H9 (cell line): ENCODE measurements around the gene PRKAG2. TPM values are rescaled to one million over a fixed set of nuclear protein-coding genes. Genes with fewer than 3 reads are reported as not detected.

Experiments
- DNase-seq: peaks from one replicate; pipeline ENCODE4 v3.0.0-alpha.2; 2017
- H2AFZ ChIP-seq: one replicate; pipeline ENCODE4 v1.6.1; 2013; ENCODE audit warnings: mild to moderate bottlenecking, low read length, control low read depth, moderate library complexity
- H2AK5ac ChIP-seq: 2 replicates; pipeline ENCODE4 v1.6.1; 2013; ENCODE audit warnings: low read length, control low read depth, mixed read lengths; ENCODE audit not compliant: insufficient read length
- H2BK120ac ChIP-seq: one replicate; pipeline ENCODE4 v1.6.1; 2013; ENCODE audit warnings: low read depth, mild to moderate bottlenecking, low read length, control low read depth, inconsistent platforms; ENCODE audit not compliant: poor library complexity, severe bottlenecking
- H2BK12ac ChIP-seq: 2 replicates; pipeline ENCODE4 v1.6.1; 2013; ENCODE audit warnings: low read length, control low read depth, mixed read lengths, low read depth; ENCODE audit not compliant: insufficient read length
- H2BK15ac ChIP-seq: 2 replicates; pipeline ENCODE4 v1.6.1; 2013; ENCODE audit warnings: low read depth, low read length, control low read depth
- H2BK20ac ChIP-seq: one replicate; pipeline ENCODE4 v1.6.1; 2013; ENCODE audit warnings: low read depth, mild to moderate bottlenecking, low read length, control low read depth, inconsistent platforms; ENCODE audit not compliant: poor library complexity, severe bottlenecking
- H2BK5ac ChIP-seq: 2 replicates; pipeline ENCODE4 v1.6.1; 2013; ENCODE audit warnings: low read length, control low read depth, mixed read lengths; ENCODE audit not compliant: insufficient read length
- H3K14ac ChIP-seq: 2 replicates; pipeline ENCODE4 v1.6.1; 2013; ENCODE audit warnings: low read length, control low read depth; ENCODE audit not compliant: insufficient read depth
- H3K18ac ChIP-seq: 2 replicates; pipeline ENCODE4 v1.6.1; 2013; ENCODE audit warnings: low read depth, mild to moderate bottlenecking, mixed read lengths, low read length, control low read depth; ENCODE audit not compliant: insufficient read length
- H3K23ac ChIP-seq: 2 replicates; pipeline ENCODE4 v1.6.1; 2013; ENCODE audit warnings: low read length, control low read depth, mixed read lengths, low read depth; ENCODE audit not compliant: insufficient read length
- H3K23me2 ChIP-seq: 2 replicates; pipeline ENCODE4 v1.6.1; 2013; ENCODE audit warnings: low read depth, mild to moderate bottlenecking, mixed read lengths, low read length, control low read depth; ENCODE audit not compliant: insufficient read length, poor library complexity, severe bottlenecking
- H3K27ac ChIP-seq: 2 replicates; pipeline ENCODE4 v1.5.1; 2013; ENCODE audit warnings: low read length, control low read depth, mixed read lengths, low read depth; ENCODE audit not compliant: insufficient read length
- H3K27me3 ChIP-seq: 2 replicates; pipeline ENCODE4 v1.6.1; 2013; ENCODE audit warnings: low read length, control low read depth, inconsistent platforms; ENCODE audit not compliant: insufficient read depth
- H3K4ac ChIP-seq: 2 replicates; pipeline ENCODE4 v1.6.1; 2013; ENCODE audit warnings: low read depth, mild to moderate bottlenecking, control low read depth, inconsistent platforms, low read length, moderate library complexity
- H3K4me1 ChIP-seq: 2 replicates; pipeline ENCODE4 v1.6.1; 2013; ENCODE audit warnings: low read length, control low read depth, inconsistent platforms; ENCODE audit not compliant: insufficient read depth
- H3K4me2 ChIP-seq: 2 replicates; pipeline ENCODE4 v1.6.1; 2013; ENCODE audit warnings: low read length, control low read depth, mixed read lengths; ENCODE audit not compliant: insufficient read length, insufficient read depth
- H3K56ac ChIP-seq: 2 replicates; pipeline ENCODE4 v1.6.1; 2013; ENCODE audit warnings: low read depth, mild to moderate bottlenecking, mixed read lengths, low read length, control low read depth; ENCODE audit not compliant: insufficient read length
- H3K79me1 ChIP-seq: 2 replicates; pipeline ENCODE4 v1.6.1; 2013; ENCODE audit warnings: low read depth, mild to moderate bottlenecking, moderate library complexity, low read length, control low read depth, inconsistent platforms; ENCODE audit not compliant: insufficient read depth, poor library complexity, severe bottlenecking
- H3K79me2 ChIP-seq: 2 replicates; pipeline ENCODE4 v1.6.1; 2013; ENCODE audit warnings: low read length, control low read depth, inconsistent platforms; ENCODE audit not compliant: insufficient read depth
- H3K9ac ChIP-seq: 2 replicates; pipeline ENCODE4 v1.6.1; 2013; ENCODE audit warnings: low read length, control low read depth, mixed read lengths; ENCODE audit not compliant: insufficient read length; ENCODE audit errors: extremely low read depth
- H3K9me3 ChIP-seq: one replicate; pipeline ENCODE4 v1.6.1; 2013; ENCODE audit warnings: low read depth, low read length, inconsistent platforms; ENCODE audit not compliant: control insufficient read depth
- H3T11ph ChIP-seq: one replicate; pipeline ENCODE4 v1.6.1; 2013; ENCODE audit warnings: mild to moderate bottlenecking, low read length, control low read depth, inconsistent platforms
- H4K20me1 ChIP-seq: one replicate; pipeline ENCODE4 v1.6.1; 2013; ENCODE audit not compliant: control insufficient read depth, insufficient read length, insufficient read depth
- H4K5ac ChIP-seq: 2 replicates; pipeline ENCODE4 v1.6.1; 2013; ENCODE audit warnings: low read depth, mild to moderate bottlenecking, mixed read lengths, low read length, control low read depth; ENCODE audit not compliant: insufficient read length
- H4K8ac ChIP-seq: replicated peaks from 2 replicates; pipeline ENCODE4 v1.6.1; 2013; ENCODE audit warnings: low read length, control low read depth, mixed read lengths, low read depth; ENCODE audit not compliant: insufficient read length
- H4K91ac ChIP-seq: 2 replicates; pipeline ENCODE4 v1.6.1; 2013; ENCODE audit warnings: low read depth, mild to moderate bottlenecking, moderate library complexity, mixed read lengths, low read length, control low read depth; ENCODE audit not compliant: insufficient read length
- H3K27ac Mint-ChIP-seq, 3 experiments: 2 replicates in 2 of 3; 3 replicates in 1 of 3; pipeline ENCODE4 v1.8.0; 2020 to 2021; ENCODE audit warnings: mixed read lengths in 3 of 3, mild to moderate bottlenecking in 1 of 3, moderate library complexity in 1 of 3
- H3K27me3 Mint-ChIP-seq: 2 replicates; pipeline ENCODE4 v1.8.0; 2021; ENCODE audit warnings: low read depth, mild to moderate bottlenecking, moderate library complexity, mixed read lengths
- H3K36me3 Mint-ChIP-seq, 3 experiments: 2 replicates in 2 of 3; 3 replicates in 1 of 3; pipeline ENCODE4 v1.8.0; 2020 to 2021; ENCODE audit warnings: low read depth in 3 of 3, mixed read lengths in 3 of 3; ENCODE audit not compliant: insufficient read depth in 1 of 3
- H3K4me1 Mint-ChIP-seq, 2 experiments: 2 replicates each; pipeline ENCODE4 v1.8.0; 2020; ENCODE audit warnings: mixed read lengths in 2 of 2
- H3K4me3 Mint-ChIP-seq, 2 experiments: 2 replicates in 1 of 2; 3 replicates in 1 of 2; pipeline ENCODE4 v1.8.0; 2020 to 2021; ENCODE audit warnings: mild to moderate bottlenecking in 2 of 2, mixed read lengths in 2 of 2, moderate library complexity in 1 of 2
- H3K9me3 Mint-ChIP-seq, 2 experiments: 2 replicates in 1 of 2; 3 replicates in 1 of 2; pipeline ENCODE4 v1.8.0; 2020; ENCODE audit warnings: mild to moderate bottlenecking in 2 of 2, mixed read lengths in 2 of 2, moderate library complexity in 1 of 2
- WGBS: extraction: QIAGEN DNeasy Blood & Tissue Kit; methylation state at CpG from one replicate; pipeline ENCODE4 v1.1.7; 2013; ENCODE audit warnings: missing lambda C conversion rate, low lambda C conversion rate, mixed read lengths; ENCODE audit not compliant: insufficient read length; ENCODE audit errors: extremely low coverage; 5-methylcytosine and 5-hydroxymethylcytosine counted together
- total RNA-seq: library from RNA; stranded (reverse); gene quantifications from 2 replicates; pipeline ENCODE4 v1.2.1, GENCODE V29; 2021
- TF ChIP-seq, protein P1 (sequence below): fragments of 200-600 bp; sonication (generic); conservative IDR thresholded peaks from 3 replicates; pipeline ENCODE4 v1.8.0; 2021; ENCODE audit warnings: antibody characterized with exemption, mild to moderate bottlenecking

Gene PRKAG2
- total RNA-seq, 1 experiment from 2014 or later: 11.8 TPM

DNA sequence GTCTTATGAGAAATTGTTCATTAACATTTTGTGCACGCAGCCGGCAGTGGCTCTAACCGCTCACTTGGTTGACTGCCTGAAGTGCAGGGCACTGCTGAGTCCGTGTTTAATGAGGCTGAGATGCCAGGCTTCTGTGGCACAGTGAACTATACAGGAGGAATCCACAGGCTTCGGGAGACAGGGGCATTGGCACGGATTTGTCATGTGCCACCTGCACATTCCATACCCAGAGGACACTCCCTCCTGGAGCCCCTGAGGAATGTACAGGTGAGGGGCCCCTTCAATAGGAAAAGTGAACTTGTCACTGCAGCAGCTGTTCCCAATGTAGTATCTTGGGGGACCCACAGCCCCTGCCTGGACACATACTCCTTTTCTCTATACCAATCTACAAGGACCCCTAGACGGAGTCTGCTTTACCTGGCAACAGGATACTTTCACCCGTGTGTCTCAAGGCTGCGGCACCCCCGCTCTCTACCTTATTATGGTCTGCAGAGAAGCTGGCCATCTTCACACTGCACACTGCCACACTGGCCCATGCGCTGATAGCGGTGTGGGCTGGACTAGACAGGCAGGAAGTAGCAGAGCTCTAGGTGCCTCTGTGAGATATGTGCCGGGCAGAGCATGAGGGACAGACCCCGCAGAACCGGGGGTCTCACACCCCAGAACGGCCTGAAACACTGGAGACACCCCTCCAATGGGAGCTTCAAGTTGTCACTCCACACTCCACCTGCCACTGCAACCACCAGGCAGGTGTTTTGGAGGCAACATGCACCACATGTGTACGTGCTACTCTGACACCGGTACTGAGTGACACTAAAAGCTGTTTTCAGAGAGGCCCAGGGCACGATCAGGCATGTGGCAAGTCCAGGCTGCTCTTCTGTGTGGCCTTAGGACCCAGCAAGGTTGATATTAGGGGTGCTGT lies 285.8 kb downstream of the PRKAG2 start:
- H3K14ac ChIP-seq: no peak overlapping the region
- no peaks in the 10 kb centered on the region for H3K79me2 ChIP-seq
- H3K27ac Mint-ChIP-seq: peak overlapping the region in 2 of 3 experiments; percentile 39 to 42; a peak in 3 of 7 replicates
- no peak overlapping the region for H3K4me2 ChIP-seq
- no peaks in the 10 kb centered on the region; a peak in 1 of 7 replicates for H3K36me3 Mint-ChIP-seq
- no peak overlapping the region for H3K4ac ChIP-seq
- H4K8ac ChIP-seq: no peak overlapping the region
- H2BK120ac ChIP-seq: no peak overlapping the region
- no peak overlapping the region for H4K91ac ChIP-seq
- H3K23me2 ChIP-seq: no peaks in the 10 kb centered on the region
- H2AFZ ChIP-seq: no peak overlapping the region
- no peaks in the 10 kb centered on the region for H4K20me1 ChIP-seq
- TF ChIP-seq, protein P1, sequence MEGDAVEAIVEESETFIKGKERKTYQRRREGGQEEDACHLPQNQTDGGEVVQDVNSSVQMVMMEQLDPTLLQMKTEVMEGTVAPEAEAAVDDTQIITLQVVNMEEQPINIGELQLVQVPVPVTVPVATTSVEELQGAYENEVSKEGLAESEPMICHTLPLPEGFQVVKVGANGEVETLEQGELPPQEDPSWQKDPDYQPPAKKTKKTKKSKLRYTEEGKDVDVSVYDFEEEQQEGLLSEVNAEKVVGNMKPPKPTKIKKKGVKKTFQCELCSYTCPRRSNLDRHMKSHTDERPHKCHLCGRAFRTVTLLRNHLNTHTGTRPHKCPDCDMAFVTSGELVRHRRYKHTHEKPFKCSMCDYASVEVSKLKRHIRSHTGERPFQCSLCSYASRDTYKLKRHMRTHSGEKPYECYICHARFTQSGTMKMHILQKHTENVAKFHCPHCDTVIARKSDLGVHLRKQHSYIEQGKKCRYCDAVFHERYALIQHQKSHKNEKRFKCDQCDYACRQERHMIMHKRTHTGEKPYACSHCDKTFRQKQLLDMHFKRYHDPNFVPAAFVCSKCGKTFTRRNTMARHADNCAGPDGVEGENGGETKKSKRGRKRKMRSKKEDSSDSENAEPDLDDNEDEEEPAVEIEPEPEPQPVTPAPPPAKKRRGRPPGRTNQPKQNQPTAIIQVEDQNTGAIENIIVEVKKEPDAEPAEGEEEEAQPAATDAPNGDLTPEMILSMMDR: no peak
- no peak overlapping the region for H3K4me3 Mint-ChIP-seq
- no CpG with 5 or more reads among the region's 19 CpGs for WGBS
- no peak overlapping the region for H2BK20ac ChIP-seq
- H2BK12ac ChIP-seq: no peak overlapping the region
- H3K27me3 ChIP-seq: no peaks in the 10 kb centered on the region
- H3K9me3 ChIP-seq: no peaks in the 10 kb centered on the region
- H3K79me1 ChIP-seq: no peaks in the 10 kb centered on the region
- peaks cover 0 to 4% of the 10 kb centered on the region in 2 experiments; a peak in 2 of 4 replicates for H3K4me1 Mint-ChIP-seq
- H3T11ph ChIP-seq: no peak overlapping the region
- no peaks in the 10 kb centered on the region for H3K9me3 Mint-ChIP-seq
- H2BK5ac ChIP-seq: no peak overlapping the region
- peak overlapping the region; percentile 50 for H3K18ac ChIP-seq
- no peak overlapping the region for H2BK15ac ChIP-seq
- no peak overlapping the region for H4K5ac ChIP-seq
- no peaks in the 10 kb centered on the region for H3K27me3 Mint-ChIP-seq
- no peaks in the 10 kb centered on the region for H3K4me1 ChIP-seq
- no peak for DNase-seq
- H3K27ac ChIP-seq: no peak overlapping the region
- H3K9ac ChIP-seq: no peak overlapping the region
- no peak overlapping the region for H2AK5ac ChIP-seq
- no peak overlapping the region for H3K56ac ChIP-seq
- H3K23ac ChIP-seq: no peak overlapping the region
